Glomerular endothelial cell (primary cell): ENCODE results near the gene KBTBD7. TPM values are rescaled to one million over a fixed set of nuclear protein-coding genes. Genes with fewer than 3 reads are reported as not detected.

Source experiments
- DNase-seq: peaks from one replicate; pipeline ENCODE4 v3.0.0-alpha.2; 2011; ENCODE audit warnings: low read depth, low spot score; ENCODE audit errors: extremely low read depth
- total RNA-seq: library from RNA; depleted of rRNA; stranded (reverse); fragments of >200 nt; gene quantifications from 2 replicates; pipeline ENCODE4 v1.2.3, GENCODE V29; 2015

KBTBD7 gene
- 3.8 and 4.6 TPM in 2 replicates for total RNA-seq

- peak; percentile 62 for DNase-seq
Observed at GRCh38 chr13:41193919-41194824, at the start of gene KBTBD7. Gene KBTBD7 (minus strand): TSS chr13:41194569. CDS start chr13:41194257, 312 bp downstream.

- DNase-seq, result no peak
Observed at GRCh38 chr13:41241626-41242025, 47.3 kb upstream of the KBTBD7 start.

- no peak for DNase-seq
Observed at GRCh38 chr13:41236369-41236768, 42.0 kb upstream of the KBTBD7 start.

DNA sequence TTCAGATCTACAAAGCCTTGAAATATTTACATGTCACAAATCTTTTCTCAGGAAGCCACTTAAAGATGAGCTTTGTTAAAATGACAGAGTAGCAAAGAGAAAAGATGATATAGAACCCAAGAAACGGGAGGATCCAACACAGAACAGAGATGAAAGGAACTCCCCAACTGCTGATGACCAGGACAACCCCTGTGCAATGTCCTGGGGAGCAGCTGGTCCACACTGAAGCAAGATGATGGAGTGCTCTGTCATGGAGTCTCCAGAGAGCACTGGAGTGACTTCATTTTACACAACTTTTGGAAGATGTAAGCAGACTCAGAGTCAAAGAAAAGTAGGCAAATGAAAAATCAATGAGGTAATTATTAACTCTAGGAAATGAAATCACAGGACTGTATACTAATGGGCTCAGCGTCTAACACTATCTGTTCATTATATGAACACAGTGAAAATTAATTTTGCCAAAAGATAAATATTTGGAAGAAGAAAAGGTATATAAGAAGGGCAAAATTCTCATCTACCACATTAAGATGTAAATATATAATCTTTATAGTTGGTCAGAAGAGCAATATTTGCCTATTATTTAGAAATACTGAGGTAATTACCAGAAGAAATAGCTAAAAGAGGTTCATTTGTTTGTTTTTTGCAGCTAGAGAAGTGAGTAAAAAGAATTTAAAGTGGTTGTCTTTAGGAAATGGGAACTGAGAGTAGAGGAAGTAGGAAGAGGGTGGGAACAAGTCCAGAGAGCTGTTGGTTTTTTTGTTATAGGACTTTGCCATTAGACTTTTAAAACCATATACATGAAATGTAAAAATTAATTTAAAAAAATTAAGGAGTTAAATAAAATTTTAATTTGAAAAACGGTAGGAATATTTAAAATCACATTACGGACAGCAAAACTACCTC lies 38.5 kb upstream of the KBTBD7 start:
- no peak for DNase-seq

DNA sequence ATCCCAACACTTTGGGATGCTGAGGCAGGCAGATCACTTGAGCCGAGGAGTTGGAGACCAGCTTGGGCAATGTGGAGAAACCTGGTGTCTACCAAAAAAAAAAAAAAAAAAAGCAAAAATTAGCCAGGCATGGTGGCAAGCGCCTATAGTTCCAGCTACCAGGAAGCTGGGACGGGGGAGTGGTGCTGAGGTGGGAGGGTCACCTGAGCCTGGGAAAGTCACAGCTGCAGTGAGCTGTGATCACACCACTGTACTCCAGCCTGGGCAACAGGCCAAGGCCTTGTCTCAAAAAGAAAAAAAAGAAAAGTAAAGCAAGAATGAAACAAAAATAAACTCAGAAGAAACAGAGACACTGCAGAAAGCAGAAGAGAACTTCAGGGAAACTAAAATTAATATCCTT lies 37.4 kb upstream of the KBTBD7 start:
- DNase-seq, result no peak

DNA sequence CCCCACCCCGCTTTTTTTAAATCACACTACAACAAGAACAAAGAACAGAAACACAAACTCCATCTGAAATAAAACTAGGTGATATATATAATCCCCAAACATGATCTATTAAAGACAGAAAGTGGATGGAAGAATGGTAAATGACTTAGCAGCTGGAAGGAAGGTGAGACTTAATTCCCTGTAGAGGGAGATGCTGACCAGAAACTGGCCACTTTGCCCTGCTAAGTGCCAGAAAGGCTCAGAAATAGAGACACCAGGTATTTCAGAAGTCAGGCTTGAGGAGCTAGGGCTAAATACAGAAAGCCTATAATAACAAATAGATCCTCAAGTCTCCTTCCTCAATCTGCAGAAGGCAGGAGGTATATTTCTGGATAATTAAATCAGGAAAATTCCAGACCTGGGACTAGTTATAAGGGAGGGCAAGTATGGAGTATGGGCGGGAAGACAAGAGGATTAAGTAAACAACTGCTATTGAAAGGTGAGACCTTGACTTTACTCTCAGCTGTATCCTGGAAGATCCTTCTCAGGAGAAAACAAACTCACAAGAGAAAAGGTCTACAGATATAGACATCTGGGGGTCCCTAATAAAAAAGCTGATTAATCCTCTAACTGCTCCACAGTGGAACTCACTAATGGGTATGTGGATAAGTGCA lies 36.8 kb upstream of the KBTBD7 start:
- no peak for DNase-seq

DNA sequence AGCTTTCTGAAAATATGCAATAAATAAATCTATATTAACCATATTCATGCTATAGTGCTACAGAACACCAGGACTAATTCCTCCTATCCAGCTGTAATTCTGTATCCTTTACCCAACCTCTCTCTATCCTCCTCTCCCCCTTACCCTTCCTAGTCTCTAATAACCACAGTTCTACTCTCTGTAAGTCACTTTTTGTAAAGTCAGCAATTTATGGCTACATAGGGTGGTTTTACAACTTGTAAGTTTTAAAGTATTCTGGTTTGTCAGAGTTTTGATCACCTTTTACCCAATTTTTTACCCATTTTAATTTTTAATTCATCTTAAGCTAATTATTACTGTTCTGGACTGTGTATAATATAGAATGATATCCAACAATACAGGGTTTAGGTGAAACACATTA lies 35.0 kb upstream of the KBTBD7 start:
- DNase-seq, result no peak

GRCh38 chr13:41224113-41225110 lies 30.0 kb upstream of the KBTBD7 start:
- no peak for DNase-seq

- no peak for DNase-seq
Observed at GRCh38 chr13:41222259-41222852, 28.0 kb upstream of the KBTBD7 start.

DNA sequence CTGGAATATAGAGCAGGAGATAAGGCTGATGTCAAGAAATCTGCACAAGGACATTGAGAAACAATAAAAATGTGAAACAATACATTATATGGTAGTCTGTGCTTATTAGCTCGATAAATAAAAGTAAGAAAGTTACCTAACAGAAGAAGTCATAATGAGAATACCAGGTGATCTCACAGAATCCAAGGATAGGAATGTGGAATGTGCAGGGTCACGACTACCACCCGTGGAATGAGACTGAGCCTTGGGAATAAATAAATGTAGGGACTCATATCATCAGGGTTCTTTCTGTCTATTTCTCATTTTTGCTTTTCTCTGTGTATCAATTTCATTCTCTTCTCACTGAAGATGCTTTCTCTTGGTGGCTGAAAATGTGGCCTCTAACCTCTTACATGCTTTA lies 26.0 kb upstream of the KBTBD7 start:
- DNase-seq, result no peak

- DNase-seq, result no peak
Observed at GRCh38 chr13:41216160-41216559, 21.8 kb upstream of the KBTBD7 start.

- DNase-seq, result no peak
Observed at GRCh38 chr13:41213919-41214318, 19.6 kb upstream of the KBTBD7 start.

DNA sequence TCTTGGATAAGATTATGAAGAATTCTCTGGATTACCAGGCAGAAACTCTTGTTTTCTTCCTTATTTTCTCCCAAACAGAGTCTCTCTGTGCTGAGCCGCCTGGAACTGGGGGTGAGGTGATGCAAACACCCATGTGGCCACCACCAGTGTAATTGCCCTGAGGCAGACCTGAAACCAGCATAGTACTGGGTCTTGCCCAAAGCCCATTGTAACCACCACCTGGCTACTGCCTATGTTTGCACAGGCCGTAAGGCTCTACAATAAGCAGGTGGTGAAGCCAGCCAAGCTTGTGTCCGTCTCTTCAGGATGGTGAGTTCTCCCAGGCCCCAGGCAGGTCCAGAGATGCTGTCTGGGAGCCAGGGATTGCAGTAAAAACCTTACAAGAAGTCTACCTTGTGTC lies 18.9 kb upstream of the KBTBD7 start:
- DNase-seq, result no peak

DNA sequence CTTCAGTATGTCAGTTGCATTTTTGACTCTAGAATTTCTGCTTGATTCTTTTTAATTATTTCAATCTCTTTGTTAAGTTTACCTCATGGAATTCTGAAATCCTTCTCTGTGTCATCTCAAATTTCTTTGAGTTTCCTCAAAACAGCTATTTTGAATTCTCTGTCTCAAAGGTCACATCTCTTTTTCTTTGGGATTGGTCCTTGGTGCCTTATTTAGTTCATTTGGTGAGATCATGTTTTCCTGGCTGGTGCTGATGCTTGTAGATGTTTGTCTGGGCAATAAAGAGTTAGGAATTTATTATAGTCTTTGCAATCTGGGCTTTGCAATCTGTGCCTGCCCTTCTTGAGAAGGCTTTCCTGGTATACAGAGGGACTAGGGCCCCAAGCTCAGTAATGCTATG lies 18.5 kb upstream of the KBTBD7 start:
- no peak for DNase-seq

DNA sequence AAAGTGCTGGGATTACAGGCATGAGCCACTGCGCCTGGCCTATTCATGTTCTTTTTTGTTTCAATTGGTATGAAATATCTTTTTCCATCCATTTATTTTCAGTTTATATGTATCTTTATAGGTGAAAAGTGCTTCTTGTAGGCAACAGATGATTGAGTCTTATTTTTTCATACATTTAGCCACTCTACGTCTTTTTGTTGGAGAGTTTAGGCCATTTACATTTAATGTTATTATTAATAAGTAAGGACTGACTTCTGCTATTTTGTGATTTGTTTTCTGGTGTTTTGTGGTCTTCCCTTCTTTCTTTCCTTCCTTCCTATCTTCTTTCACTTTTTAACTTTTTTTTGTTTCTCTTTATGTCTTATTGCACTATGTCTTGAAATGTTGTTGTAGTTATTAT lies 16.7 kb upstream of the KBTBD7 start:
- no peak for DNase-seq

DNA sequence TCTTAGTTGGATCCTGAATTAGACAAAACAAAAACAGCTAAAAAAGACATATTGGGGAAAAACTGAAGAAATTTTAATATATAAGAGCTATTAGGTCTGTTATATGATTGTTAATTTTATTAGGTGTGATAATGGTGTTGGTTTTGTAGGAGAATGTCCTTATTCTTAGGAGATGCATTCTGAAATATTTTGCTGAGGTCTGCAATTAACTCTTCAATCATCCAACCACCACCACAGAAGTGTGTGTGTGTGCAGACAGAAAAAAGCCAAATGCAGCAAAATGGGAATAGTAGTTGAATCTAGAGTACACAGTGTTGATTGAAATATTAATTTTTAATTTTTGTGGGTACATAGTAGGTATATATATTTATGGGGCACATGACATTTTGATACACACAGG lies 12.1 kb upstream of the KBTBD7 start:
- DNase-seq, result no peak

- DNase-seq, result no peak
Observed at GRCh38 chr13:41203810-41204209, 9.4 kb upstream of the KBTBD7 start.

DNA sequence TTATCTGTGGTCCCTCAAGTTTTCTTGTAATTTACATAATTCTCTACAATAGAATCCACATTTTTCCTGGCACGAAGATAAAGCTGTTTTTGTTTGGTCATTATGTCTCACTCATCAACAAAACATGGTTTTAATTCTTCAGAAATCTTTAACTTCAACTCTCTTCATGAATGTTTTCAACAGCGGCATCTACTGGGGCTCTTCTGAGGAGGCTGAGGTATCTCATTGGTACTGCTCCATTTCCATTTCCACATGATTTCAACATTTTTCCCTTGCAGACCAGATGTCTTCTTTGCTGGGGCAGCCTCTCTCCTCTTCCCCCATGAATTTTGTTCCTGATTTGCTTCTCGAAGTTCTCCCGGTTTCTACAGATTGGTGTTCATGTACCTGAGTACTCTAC lies 5.8 kb upstream of the KBTBD7 start:
- DNase-seq, result no peak

GRCh38 chr13:41199526-41199925 lies 5.2 kb upstream of the KBTBD7 start:
- no peak for DNase-seq

GRCh38 chr13:41199079-41199478 lies 4.7 kb upstream of the KBTBD7 start:
- no peak for DNase-seq
